Neural cell (in vitro differentiated cells): Measurements from ENCODE around the gene KDELR1. TPM values are rescaled to one million over a fixed set of nuclear protein-coding genes. Genes with fewer than 3 reads are reported as not detected.
A peak's percentile ranks its signal among the peaks of the same experiment; 100 is the strongest.

Experiments used
- H2AFZ ChIP-seq: fragments of 200-600, 300-800 bp; sonication (generic), shearing (Covaris generic); 2 replicates; pipeline ENCODE4 v1.6.0; 2014; ENCODE audit warnings: low read depth, mild to moderate bottlenecking, antibody characterized with exemption, low read length, moderate library complexity
- H3F3A ChIP-seq: fragments of 200-600 bp; shearing (Covaris generic); 2 replicates; pipeline ENCODE4 v1.6.1; 2016; ENCODE audit warnings: mild to moderate bottlenecking, moderate library complexity, mixed read lengths, antibody characterized with exemption, low read length; ENCODE audit not compliant: insufficient read depth, poor library complexity, severe bottlenecking
- H3K27ac ChIP-seq: fragments of 200-600, 300-800 bp; sonication (generic), shearing (Covaris generic); 2 replicates; pipeline ENCODE4 v1.5.1; 2014; ENCODE audit warnings: mild to moderate bottlenecking, low read length, moderate library complexity
- H3K27me3 ChIP-seq: fragments of 300-800, 200-600 bp; sonication (generic), shearing (Covaris generic); 2 replicates; pipeline ENCODE4 v1.6.0; 2014; ENCODE audit warnings: mild to moderate bottlenecking, low read depth, low read length, moderate library complexity; ENCODE audit not compliant: insufficient read depth
- H3K36me3 ChIP-seq: fragments of 300-800, 200-600 bp; sonication (generic), shearing (Covaris generic); 2 replicates; pipeline ENCODE4 v1.5.1; 2014; ENCODE audit warnings: mild to moderate bottlenecking, antibody characterized with exemption, low read length, moderate library complexity; ENCODE audit not compliant: insufficient read depth
- H3K4me2 ChIP-seq: fragments of 300-800, 200-600 bp; sonication (generic), shearing (Covaris generic); 2 replicates; pipeline ENCODE4 v1.6.0; 2014; ENCODE audit warnings: mild to moderate bottlenecking, low read length
- H3K4me3 ChIP-seq: fragments of 300-800, 200-600 bp; sonication (generic), shearing (Covaris generic); 2 replicates; pipeline ENCODE4 v1.5.1; 2014; ENCODE audit warnings: mild to moderate bottlenecking, low read length, moderate library complexity
- H3K79me2 ChIP-seq: fragments of 200-600 bp; shearing (Covaris generic); replicated peaks from 2 replicates; pipeline ENCODE4 v1.6.0; 2014; ENCODE audit warnings: mild to moderate bottlenecking, low read length, moderate library complexity; ENCODE audit not compliant: insufficient read depth
- H3K9ac ChIP-seq: fragments of 300-800, 200-600 bp; sonication (generic), shearing (Covaris generic); 2 replicates; pipeline ENCODE4 v1.6.1; 2016; ENCODE audit warnings: mild to moderate bottlenecking, low read length, mixed read lengths
- H3K9me2 ChIP-seq: fragments of 200-600 bp; shearing (Covaris generic); 2 replicates; pipeline ENCODE4 v1.6.1; 2016; ENCODE audit warnings: mild to moderate bottlenecking, low read length, mixed read lengths; ENCODE audit not compliant: insufficient read depth
- H3K9me3 ChIP-seq: fragments of 200-600, 300-800 bp; sonication (generic), shearing (Covaris generic); 2 replicates; pipeline ENCODE4 v1.6.1; 2016; ENCODE audit warnings: mild to moderate bottlenecking, mixed run types, low read length, moderate library complexity, mixed read lengths
- H4K20me1 ChIP-seq: fragments of 200-600 bp; shearing (Covaris generic); 2 replicates; pipeline ENCODE4 v1.6.1; 2016; ENCODE audit warnings: mild to moderate bottlenecking, mixed run types; ENCODE audit not compliant: insufficient read depth
- EP300 ChIP-seq: fragments of 450-650 bp; conservative IDR thresholded peaks from 2 replicates; pipeline ENCODE4 v1.6.1; 2014; ENCODE audit warnings: antibody characterized with exemption, mild to moderate bottlenecking, moderate library complexity; ENCODE audit not compliant: poor library complexity, severe bottlenecking
- EZH2 ChIP-seq: fragments of 200-600, 300-800 bp; shearing (Covaris generic), sonication (generic); IDR thresholded peaks from 2 replicates; pipeline ENCODE4 v1.6.1; 2014; ENCODE audit warnings: antibody characterized with exemption, low read length, borderline replicate concordance, mild to moderate bottlenecking; ENCODE audit not compliant: insufficient read depth, poor library complexity, severe bottlenecking
- MXI1 ChIP-seq: fragments of 450-650 bp; conservative IDR thresholded peaks from 2 replicates; pipeline ENCODE4 v1.6.1; 2014; ENCODE audit warnings: antibody characterized with exemption, mild to moderate bottlenecking; ENCODE audit not compliant: poor library complexity, severe bottlenecking
- POLR2AphosphoS5 ChIP-seq: IDR thresholded peaks from 2 replicates; pipeline ENCODE4 v1.6.1; 2012
- RAD21 ChIP-seq: fragments of 450-650 bp; conservative IDR thresholded peaks from 2 replicates; pipeline ENCODE4 v1.6.1; 2014; ENCODE audit warnings: antibody characterized with exemption, mild to moderate bottlenecking, moderate library complexity
- SMC3 ChIP-seq: fragments of 450-650 bp; conservative IDR thresholded peaks from 2 replicates; pipeline ENCODE4 v1.6.1; 2014; ENCODE audit warnings: antibody characterized with exemption, mild to moderate bottlenecking, moderate library complexity; ENCODE audit not compliant: poor library complexity
- TAF1 ChIP-seq: IDR thresholded peaks from 2 replicates; pipeline ENCODE4 v1.6.1; 2012; ENCODE audit warnings: low read depth
- polyA plus RNA-seq: library from polyadenylated mRNA; depleted of rRNA; stranded (reverse); fragments of >200 nt; gene quantifications from 2 replicates; pipeline ENCODE4 v1.2.3, GENCODE V29; 2014
- TF ChIP-seq, protein P1 (sequence below): fragments of 450-650 bp; IDR thresholded peaks from 2 replicates; pipeline ENCODE4 v1.5.1; 2014; ENCODE audit warnings: antibody characterized with exemption, mild to moderate bottlenecking, moderate library complexity; ENCODE audit not compliant: poor library complexity, severe bottlenecking
- TF ChIP-seq, protein P2 (sequence below): IDR thresholded peaks from 2 replicates; pipeline ENCODE4 v1.6.1; 2012; ENCODE audit warnings: borderline replicate concordance

Gene KDELR1
- polyA plus RNA-seq, 1 donor from 2014 or later = 46.9 TPM

DNA sequence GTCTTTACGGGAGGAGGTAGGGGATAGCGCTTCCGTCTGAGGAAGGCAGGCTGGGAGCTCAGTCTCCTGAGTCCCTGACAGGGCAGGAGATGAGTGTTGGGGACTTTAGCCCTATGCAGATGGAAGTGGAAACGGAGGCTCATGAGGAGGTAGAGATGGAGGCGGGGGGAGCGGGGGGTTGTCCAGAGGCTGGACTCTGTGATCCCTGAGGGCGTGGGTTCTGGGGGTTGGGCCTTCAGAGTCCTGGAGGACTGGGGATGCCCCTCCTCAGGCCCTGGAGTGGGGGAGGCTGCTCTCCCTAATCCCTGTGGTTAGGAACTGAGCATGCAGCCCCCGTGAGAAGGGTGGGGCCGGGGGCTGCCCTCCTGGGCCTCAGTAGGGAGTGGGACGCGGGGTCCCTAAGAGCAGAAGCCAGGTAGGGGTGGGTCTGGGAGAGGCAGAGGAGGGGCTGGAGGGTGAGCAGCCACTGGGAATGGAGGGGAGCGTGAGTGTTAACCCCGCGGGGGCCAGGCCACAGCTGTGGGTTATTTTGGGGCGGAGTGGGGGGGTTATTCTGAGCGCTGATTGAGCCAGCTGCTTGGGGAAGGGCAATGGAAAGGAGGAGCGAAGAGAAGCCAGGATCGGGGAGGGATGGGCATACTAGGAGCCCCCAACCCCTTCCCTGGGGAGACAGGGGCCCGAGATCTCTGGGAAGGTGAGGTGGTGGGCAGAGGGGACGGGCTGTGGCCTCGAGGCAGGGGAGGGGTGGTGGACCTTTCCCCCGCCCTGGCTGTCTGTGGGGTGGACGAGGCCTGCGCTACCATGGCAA is 4.9 kb upstream of the KDELR1 start:
- H3K9me2 ChIP-seq = no peaks in the 10 kb centered on the region
- no peak overlapping the region for H3K27ac ChIP-seq
- peak overlapping the region; percentile 95 for H3K9ac ChIP-seq
- no peak overlapping the region for H3K4me2 ChIP-seq
- TF ChIP-seq EP300 (no peak), TAF1 (no peak), RAD21 (no peak), MXI1 (no peak), POLR2AphosphoS5 (no peak), SMC3 (no peak), EZH2 (no peak)
- TF ChIP-seq, protein P1, sequence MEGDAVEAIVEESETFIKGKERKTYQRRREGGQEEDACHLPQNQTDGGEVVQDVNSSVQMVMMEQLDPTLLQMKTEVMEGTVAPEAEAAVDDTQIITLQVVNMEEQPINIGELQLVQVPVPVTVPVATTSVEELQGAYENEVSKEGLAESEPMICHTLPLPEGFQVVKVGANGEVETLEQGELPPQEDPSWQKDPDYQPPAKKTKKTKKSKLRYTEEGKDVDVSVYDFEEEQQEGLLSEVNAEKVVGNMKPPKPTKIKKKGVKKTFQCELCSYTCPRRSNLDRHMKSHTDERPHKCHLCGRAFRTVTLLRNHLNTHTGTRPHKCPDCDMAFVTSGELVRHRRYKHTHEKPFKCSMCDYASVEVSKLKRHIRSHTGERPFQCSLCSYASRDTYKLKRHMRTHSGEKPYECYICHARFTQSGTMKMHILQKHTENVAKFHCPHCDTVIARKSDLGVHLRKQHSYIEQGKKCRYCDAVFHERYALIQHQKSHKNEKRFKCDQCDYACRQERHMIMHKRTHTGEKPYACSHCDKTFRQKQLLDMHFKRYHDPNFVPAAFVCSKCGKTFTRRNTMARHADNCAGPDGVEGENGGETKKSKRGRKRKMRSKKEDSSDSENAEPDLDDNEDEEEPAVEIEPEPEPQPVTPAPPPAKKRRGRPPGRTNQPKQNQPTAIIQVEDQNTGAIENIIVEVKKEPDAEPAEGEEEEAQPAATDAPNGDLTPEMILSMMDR = no peak
- TF ChIP-seq, protein P2, sequence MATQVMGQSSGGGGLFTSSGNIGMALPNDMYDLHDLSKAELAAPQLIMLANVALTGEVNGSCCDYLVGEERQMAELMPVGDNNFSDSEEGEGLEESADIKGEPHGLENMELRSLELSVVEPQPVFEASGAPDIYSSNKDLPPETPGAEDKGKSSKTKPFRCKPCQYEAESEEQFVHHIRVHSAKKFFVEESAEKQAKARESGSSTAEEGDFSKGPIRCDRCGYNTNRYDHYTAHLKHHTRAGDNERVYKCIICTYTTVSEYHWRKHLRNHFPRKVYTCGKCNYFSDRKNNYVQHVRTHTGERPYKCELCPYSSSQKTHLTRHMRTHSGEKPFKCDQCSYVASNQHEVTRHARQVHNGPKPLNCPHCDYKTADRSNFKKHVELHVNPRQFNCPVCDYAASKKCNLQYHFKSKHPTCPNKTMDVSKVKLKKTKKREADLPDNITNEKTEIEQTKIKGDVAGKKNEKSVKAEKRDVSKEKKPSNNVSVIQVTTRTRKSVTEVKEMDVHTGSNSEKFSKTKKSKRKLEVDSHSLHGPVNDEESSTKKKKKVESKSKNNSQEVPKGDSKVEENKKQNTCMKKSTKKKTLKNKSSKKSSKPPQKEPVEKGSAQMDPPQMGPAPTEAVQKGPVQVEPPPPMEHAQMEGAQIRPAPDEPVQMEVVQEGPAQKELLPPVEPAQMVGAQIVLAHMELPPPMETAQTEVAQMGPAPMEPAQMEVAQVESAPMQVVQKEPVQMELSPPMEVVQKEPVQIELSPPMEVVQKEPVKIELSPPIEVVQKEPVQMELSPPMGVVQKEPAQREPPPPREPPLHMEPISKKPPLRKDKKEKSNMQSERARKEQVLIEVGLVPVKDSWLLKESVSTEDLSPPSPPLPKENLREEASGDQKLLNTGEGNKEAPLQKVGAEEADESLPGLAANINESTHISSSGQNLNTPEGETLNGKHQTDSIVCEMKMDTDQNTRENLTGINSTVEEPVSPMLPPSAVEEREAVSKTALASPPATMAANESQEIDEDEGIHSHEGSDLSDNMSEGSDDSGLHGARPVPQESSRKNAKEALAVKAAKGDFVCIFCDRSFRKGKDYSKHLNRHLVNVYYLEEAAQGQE = no peak
- no peaks in the 10 kb centered on the region for H3K36me3 ChIP-seq
- H3K9me3 ChIP-seq = no peaks in the 10 kb centered on the region
- peaks cover 8% of the 10 kb centered on the region for H3K79me2 ChIP-seq
- H3F3A ChIP-seq = no peaks in the 10 kb centered on the region
- peak overlapping the region; percentile 94 for H3K4me3 ChIP-seq
- H2AFZ ChIP-seq = no peak overlapping the region
- peaks cover 24% of the 10 kb centered on the region for H3K27me3 ChIP-seq
- H4K20me1 ChIP-seq = no peaks in the 10 kb centered on the region

DNA sequence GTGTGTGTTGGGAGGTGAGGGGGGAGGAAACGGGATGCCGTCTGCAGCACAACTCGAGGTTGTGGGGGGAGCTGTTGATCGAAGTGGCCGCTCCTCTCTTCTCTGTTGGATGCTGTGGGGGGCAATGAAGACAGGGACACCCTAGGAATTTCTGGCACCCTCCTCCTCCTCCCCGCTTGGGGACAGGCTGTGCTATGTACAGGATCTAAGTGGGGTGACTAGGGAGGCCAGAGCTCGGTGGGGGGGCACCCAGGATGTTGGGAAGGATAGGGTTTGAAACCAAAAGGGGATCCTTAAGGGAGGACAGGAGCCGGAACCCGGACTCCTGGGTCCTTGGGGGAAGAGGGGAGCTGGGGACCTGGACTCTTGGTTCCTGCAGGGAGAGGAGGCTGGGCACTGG is 4.1 kb upstream of the KDELR1 start:
- H3K4me3 ChIP-seq = peak overlapping the region; percentile 94
- peaks cover 15% of the 10 kb centered on the region for H3K79me2 ChIP-seq
- peak overlapping the region; percentile 95 for H3K9ac ChIP-seq
- no peak overlapping the region for H3K27ac ChIP-seq
- no peaks in the 10 kb centered on the region for H4K20me1 ChIP-seq
- no peaks in the 10 kb centered on the region for H3K9me3 ChIP-seq
- no peak for TF ChIP-seq EZH2
- TF ChIP-seq EP300 = no peak
- TF ChIP-seq, protein P2 = no peak
- TF ChIP-seq MXI1 = no peak
- no peak for TF ChIP-seq SMC3
- TF ChIP-seq POLR2AphosphoS5 = no peak
- TF ChIP-seq RAD21 = no peak
- TF ChIP-seq, protein P1 = no peak
- TF ChIP-seq TAF1 = no peak
- H3K9me2 ChIP-seq = no peaks in the 10 kb centered on the region
- H3K36me3 ChIP-seq = no peaks in the 10 kb centered on the region
- no peak overlapping the region for H2AFZ ChIP-seq
- peaks cover 24% of the 10 kb centered on the region for H3K27me3 ChIP-seq
- H3F3A ChIP-seq = no peaks in the 10 kb centered on the region
- H3K4me2 ChIP-seq = peak overlapping the region; percentile 55
